ENCODE data around the gene CASZ1. TPM values are rescaled to one million over a fixed set of nuclear protein-coding genes. Genes with fewer than 3 reads are reported as not detected.

The CASZ1 gene
- total RNA-seq, 4 donors from 2014 or later = 140 to 210 (median 169) TPM

DNA sequence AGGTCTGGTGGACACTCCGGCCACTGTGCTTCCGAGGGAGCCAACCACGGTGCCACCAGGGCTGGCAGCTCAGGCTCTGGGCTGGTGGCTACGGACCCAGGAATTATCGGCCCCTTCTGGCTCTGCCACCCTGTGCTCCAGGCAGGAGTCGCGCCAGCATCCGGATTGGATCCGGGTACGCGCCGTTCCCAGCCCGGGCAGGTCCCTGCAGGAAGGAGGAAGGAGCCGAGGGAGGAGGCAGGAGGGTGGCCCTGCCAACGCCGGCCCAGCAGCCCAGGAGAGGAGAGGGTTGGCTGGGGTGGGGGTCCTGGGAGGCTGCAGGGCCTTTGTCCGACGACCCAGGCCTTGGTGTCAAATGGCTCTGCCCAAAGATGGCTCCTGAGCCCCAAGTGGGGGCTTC, 160.5 kb downstream of the CASZ1 start:
- 67 to 71% methylated on average over 18 of the region's 18 CpGs for WGBS, 2 donors
- H3K4me3 ChIP-seq (ENCODE audit: low read depth, poor library complexity, severe bottlenecking) = no peak overlapping the region
- DNase-seq (ENCODE audit: low spot score in 2 of 2) = peak in 1 of 2 donors; percentile 66
- no peak for TF ChIP-seq POLR2A (IDR thresholded peaks at IDR 0.05)
- TF ChIP-seq, protein P1, sequence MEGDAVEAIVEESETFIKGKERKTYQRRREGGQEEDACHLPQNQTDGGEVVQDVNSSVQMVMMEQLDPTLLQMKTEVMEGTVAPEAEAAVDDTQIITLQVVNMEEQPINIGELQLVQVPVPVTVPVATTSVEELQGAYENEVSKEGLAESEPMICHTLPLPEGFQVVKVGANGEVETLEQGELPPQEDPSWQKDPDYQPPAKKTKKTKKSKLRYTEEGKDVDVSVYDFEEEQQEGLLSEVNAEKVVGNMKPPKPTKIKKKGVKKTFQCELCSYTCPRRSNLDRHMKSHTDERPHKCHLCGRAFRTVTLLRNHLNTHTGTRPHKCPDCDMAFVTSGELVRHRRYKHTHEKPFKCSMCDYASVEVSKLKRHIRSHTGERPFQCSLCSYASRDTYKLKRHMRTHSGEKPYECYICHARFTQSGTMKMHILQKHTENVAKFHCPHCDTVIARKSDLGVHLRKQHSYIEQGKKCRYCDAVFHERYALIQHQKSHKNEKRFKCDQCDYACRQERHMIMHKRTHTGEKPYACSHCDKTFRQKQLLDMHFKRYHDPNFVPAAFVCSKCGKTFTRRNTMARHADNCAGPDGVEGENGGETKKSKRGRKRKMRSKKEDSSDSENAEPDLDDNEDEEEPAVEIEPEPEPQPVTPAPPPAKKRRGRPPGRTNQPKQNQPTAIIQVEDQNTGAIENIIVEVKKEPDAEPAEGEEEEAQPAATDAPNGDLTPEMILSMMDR (IDR thresholded peaks at IDR 0.05) = no peak
- intact Hi-C loops (cut with DNase I; ENCODE audit: low total_unique reads) = no loop called here

DNA sequence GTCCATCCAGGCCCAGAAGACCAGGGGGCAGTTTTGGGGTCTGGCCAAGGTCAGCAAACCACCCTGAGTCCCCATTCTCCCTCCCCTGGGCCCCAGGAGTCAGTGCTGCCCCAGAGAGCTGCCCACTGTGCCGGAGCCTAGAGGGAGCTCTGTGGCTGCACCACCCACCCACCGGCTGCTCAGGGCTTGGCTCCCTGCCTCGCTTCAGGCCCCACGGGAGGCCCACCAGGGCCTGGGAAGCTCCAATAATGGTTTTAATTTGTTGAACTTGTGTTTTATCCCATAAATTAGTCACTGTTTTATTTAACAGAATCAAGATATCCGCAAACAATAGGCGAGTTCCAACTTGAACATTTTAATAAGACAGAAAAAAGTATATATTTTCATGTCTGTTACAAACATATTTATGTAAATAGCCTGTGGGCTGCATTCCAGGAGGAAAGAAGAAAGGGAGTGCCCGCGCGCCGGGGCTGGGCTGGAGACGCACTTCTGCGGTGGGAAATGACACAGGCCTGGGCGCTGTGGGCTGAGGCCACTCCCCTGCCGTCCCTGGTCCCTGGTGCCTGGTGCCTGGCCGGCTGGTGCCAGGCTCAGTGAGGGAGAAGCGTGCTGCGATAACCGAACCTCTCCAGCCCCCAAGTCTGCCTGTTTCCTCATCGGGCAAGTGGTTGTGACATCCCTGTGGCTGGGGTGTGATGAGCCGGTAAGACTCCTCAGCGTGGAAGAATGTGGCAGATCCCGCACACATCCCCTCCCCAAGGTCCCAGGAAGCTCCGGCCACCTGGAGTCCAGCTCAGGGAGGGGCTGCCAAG, 161.2 kb downstream of the CASZ1 start:
- 19 to 23% methylated on average over 20 to 23 of the region's 23 CpGs for WGBS, 2 donors
- intact Hi-C loops (cut with DNase I; ENCODE audit: low total_unique reads) = no loop called here
- peak in 1 of 2 donors; percentile 44 for DNase-seq (ENCODE audit: low spot score in 2 of 2)
- TF ChIP-seq, protein P1 (IDR thresholded peaks at IDR 0.05) = no peak
- no peak for TF ChIP-seq POLR2A (IDR thresholded peaks at IDR 0.05)
- no peak overlapping the region for H3K4me3 ChIP-seq (ENCODE audit: low read depth, poor library complexity, severe bottlenecking)

DNA sequence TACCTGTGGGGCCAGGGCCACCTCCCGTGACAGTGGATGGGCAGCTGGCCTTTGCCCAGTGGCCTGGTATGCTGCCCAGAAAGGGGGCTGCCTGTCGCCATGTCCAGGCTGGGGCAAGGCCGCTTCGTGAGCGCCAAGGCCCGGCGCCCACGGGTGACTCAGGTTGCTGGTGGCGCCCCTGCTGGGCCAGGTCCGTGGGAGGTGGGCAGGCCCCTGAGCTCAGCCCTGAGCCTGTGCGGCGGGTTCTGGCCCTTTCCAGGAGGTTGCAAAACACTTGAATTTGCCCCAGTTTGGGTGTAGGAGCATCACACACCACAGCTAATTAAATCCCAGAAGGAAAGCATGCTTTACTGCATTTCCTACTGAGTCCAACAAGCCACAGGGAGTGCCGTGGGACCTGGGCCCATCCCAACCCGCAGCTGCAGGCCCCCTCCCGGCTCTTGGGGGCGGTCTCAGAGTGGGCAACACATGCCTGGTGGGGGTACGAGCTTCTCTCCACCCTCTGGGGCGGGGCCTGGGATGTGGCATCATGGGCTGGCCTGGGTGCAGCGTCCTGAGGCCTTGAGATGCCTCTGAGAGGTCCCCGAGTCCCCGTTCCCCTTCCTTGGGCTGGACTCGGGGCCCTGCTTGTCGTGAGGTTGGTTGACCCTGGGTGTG, 161.9 kb downstream of the CASZ1 start:
- TF ChIP-seq POLR2A (IDR thresholded peaks at IDR 0.05) = no peak
- TF ChIP-seq, protein P1 (IDR thresholded peaks at IDR 0.05) = no peak

DNA sequence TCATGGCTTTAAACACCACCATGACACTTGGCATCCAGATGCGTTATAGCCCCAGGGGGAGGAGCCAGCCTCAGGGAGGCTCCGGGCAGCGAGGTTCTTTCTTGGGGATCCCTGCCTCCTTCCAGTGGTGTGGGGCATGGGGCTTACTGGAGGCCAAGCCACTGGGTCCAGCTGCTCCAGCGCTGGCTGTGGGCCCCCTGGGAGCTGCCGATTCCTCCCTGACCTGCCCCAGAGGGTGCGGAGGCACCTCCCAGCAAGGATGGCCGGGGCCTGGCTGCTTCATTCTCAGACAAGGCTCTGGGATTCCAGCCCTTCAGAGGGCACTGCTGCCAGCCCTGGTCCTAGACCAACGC, 162.4 kb downstream of the CASZ1 start:
- H3K4me3 ChIP-seq (ENCODE audit: low read depth, poor library complexity, severe bottlenecking) = no peak overlapping the region
- DNase-seq (ENCODE audit: low spot score in 2 of 2) = no peak
- WGBS, 2 donors = 71 to 81% methylated on average over 6 to 8 of the region's 8 CpGs
- intact Hi-C loops (cut with DNase I; ENCODE audit: low total_unique reads) = no loop called here
- TF ChIP-seq, protein P1 (IDR thresholded peaks at IDR 0.05) = no peak
- no peak for TF ChIP-seq POLR2A (IDR thresholded peaks at IDR 0.05)

More for the DNA sequence above, 161.9 kb downstream of the CASZ1 start:
- H3K4me3 ChIP-seq (ENCODE audit: low read depth, poor library complexity, severe bottlenecking) = no peak overlapping the region
- no peak for DNase-seq (ENCODE audit: low spot score in 2 of 2)
- intact Hi-C loops (cut with DNase I; ENCODE audit: low total_unique reads) = no loop called here
- 29% methylated on average over 14 to 21 of the region's 23 CpGs for WGBS, 2 donors

DNA sequence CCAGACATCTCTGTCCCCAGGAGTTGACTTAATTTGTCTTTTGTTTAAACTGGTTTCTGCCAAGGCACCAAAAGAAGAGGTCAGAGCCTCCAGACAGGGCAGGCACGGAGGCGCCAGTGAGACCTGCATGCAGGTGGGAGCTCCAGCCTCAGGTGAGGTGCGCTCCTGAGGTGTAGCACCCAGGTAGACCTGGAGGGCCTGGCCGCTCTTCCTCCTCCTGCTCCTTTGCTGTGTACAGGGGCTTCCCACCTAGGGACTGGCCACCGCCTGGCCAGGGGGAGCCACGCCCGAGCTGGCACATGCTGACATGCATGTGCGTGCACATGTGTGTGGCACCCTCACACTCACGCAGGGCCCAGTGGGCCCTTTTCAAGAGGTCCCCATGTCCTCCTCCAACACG, 163.0 kb downstream of the CASZ1 start:
- intact Hi-C loops (cut with DNase I; ENCODE audit: low total_unique reads) = no loop called here
- no peak for TF ChIP-seq POLR2A (IDR thresholded peaks at IDR 0.05)
- TF ChIP-seq, protein P1 (IDR thresholded peaks at IDR 0.05) = no peak
- no peak overlapping the region for H3K4me3 ChIP-seq (ENCODE audit: low read depth, poor library complexity, severe bottlenecking)
- WGBS, 2 donors = 82 to 94% methylated on average over 5 to 10 of the region's 10 CpGs
- DNase-seq (ENCODE audit: low spot score in 2 of 2) = no peak

All from lower leg skin (tissue), 4 donors.